Fibroblast of pulmonary artery (primary cell): ENCODE data around the gene CARS2.
A peak's percentile ranks its signal among the peaks of the same experiment; 100 is the strongest.
"Not testable (repeated sequence)": the region's sequence is repeated elsewhere in the genome, so short reads cannot be mapped to it uniquely, and the experiment has no call there.

ENCODE experiments used
- DNase-seq: peaks from one replicate; pipeline ENCODE4 v3.0.0-alpha.2; 2010; ENCODE audit warnings: low read depth
- H3K4me3 ChIP-seq: replicated peaks from 2 replicates; pipeline ENCODE4 v1.5.1; 2011; ENCODE audit warnings: low read depth, mild to moderate bottlenecking, control low read depth, low read length, moderate library complexity
- CTCF ChIP-seq: IDR thresholded peaks from 2 replicates; pipeline ENCODE4 v1.5.1; 2011; ENCODE audit warnings: mild to moderate bottlenecking, control low read depth, low read length, inconsistent platforms; ENCODE audit errors: missing control alignments

The CARS2 gene

GRCh38 chr13:110607675-110608224 is 98.2 kb downstream of the CARS2 start:
- DNase-seq = no peak
- H3K4me3 ChIP-seq = no peak overlapping the region
- no peak for TF ChIP-seq CTCF

- not testable (repeated sequence) for H3K4me3 ChIP-seq, DNase-seq
Measured at GRCh38 chr13:110606281-110606680, 99.6 kb downstream of the CARS2 start.

- H3K4me3 ChIP-seq = no peak overlapping the region
- DNase-seq = no peak
- TF ChIP-seq CTCF = no peak
Measured at GRCh38 chr13:110605132-110605531, 100.8 kb downstream of the CARS2 start.

- no peak for TF ChIP-seq CTCF
- no peak for DNase-seq
- H3K4me3 ChIP-seq = no peak overlapping the region
Measured at GRCh38 chr13:110600980-110601379, 104.9 kb downstream of the CARS2 start.

DNA sequence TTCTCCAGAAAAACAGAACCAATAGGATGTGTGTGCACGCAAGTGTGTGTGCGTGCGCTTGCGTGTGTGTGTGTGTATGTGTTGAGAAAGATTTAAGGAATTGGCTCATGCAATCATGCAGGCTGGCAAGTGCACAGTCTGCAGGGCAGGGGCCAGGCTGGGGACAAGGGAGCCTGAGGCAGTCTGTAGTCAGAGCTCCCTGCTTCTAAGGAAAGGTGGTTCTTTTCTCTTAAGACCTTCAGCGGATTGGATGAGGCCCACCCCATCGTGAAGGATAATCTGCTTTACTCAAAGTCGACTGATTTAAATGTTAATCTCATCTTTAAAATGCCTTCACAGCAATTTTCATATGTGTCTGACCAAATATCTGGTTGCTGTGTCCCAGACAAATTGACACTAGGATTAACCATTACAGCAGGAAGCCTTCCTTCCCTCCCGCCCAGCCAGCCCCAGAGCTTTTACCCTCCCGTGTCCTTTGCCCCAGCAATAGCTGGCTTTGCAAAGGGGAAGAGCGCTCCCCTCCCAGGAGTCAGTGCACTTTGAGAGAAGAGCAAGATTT is 105.6 kb downstream of the CARS2 start:
- no peak for TF ChIP-seq CTCF
- no peak overlapping the region for H3K4me3 ChIP-seq
- DNase-seq = no peak

- no peak for TF ChIP-seq CTCF
- DNase-seq = no peak
- no peak overlapping the region for H3K4me3 ChIP-seq
Measured at GRCh38 chr13:110597041-110597689, 108.8 kb downstream of the CARS2 start.

GRCh38 chr13:110593430-110594130 is 112.3 kb downstream of the CARS2 start:
- DNase-seq = peak; percentile 76
- H3K4me3 ChIP-seq = no peak overlapping the region
- peak; percentile 66 for TF ChIP-seq CTCF
